ENCODE results near the gene SLC6A18. TPM values are rescaled to one million over a fixed set of nuclear protein-coding genes. Genes with fewer than 3 reads are reported as not detected.
A peak's percentile ranks its signal among the peaks of the same experiment; 100 is the strongest.

Gene SLC6A18
- total and polyA plus RNA-seq, 9 of the 15 experiments (the other 6 are each of a cell fraction or from before 2014, with no cell fraction given), result not detected

DNA sequence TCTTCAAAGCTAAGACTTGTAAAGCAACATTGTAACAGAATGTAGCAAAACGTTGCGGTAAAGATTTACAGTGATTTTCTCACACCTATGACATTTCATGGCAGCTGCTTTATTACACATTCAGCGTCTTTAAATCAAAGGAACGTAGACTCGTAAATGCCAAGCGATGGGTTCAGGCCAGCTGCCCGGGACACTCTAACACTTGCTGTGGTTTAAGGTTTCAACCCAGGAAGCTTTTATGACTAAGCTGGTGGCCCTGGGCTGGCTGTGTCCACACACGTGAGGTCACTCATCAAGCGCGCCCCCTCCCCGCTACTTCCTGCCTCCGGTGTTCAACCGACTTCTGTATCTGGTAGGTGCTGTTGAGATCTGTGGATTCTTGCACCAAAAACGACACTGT is 2.5 kb downstream of the SLC6A18 start (continued):
- TF ChIP-seq ETV1 (tag; conservative IDR thresholded peaks at IDR 0.05; ENCODE audit: low read depth) (0 out of 2 replicates have a peak, but pooled peaks have one; percentile 42), ZNF175 (CRISPR knock-in tag; IDR thresholded peaks at IDR 0.05; ENCODE audit: low read depth) (no peak), ZC3H8 (IDR thresholded peaks at IDR 0.05) (no peak), FOXA3 (CRISPR knock-in tag; conservative IDR thresholded peaks at IDR 0.05 in 1 of 2, IDR thresholded peaks at IDR 0.05 in 1 of 2) (no peak), CREB3L1 (IDR thresholded peaks at IDR 0.05; ENCODE audit: borderline replicate concordance, low read depth) (no peak), GABPA (tag; conservative IDR thresholded peaks at IDR 0.05; ENCODE audit: low read depth) (0 out of 2 replicates have a peak, but pooled peaks have one; percentile 32), ZNF785 (CRISPR knock-in tag; IDR thresholded peaks at IDR 0.05) (no peak)
- TF ChIP-seq, protein P1, sequence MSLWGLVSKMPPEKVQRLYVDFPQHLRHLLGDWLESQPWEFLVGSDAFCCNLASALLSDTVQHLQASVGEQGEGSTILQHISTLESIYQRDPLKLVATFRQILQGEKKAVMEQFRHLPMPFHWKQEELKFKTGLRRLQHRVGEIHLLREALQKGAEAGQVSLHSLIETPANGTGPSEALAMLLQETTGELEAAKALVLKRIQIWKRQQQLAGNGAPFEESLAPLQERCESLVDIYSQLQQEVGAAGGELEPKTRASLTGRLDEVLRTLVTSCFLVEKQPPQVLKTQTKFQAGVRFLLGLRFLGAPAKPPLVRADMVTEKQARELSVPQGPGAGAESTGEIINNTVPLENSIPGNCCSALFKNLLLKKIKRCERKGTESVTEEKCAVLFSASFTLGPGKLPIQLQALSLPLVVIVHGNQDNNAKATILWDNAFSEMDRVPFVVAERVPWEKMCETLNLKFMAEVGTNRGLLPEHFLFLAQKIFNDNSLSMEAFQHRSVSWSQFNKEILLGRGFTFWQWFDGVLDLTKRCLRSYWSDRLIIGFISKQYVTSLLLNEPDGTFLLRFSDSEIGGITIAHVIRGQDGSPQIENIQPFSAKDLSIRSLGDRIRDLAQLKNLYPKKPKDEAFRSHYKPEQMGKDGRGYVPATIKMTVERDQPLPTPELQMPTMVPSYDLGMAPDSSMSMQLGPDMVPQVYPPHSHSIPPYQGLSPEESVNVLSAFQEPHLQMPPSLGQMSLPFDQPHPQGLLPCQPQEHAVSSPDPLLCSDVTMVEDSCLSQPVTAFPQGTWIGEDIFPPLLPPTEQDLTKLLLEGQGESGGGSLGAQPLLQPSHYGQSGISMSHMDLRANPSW (CRISPR knock-in tag; IDR thresholded peaks at IDR 0.05), result no peak

All from K562 (cell line).